Prostate gland (tissue), 2 donors: ENCODE data around the gene PDE9A. TPM values are rescaled to one million over a fixed set of nuclear protein-coding genes. Genes with fewer than 3 reads are reported as not detected.

Experiments
- DNase-seq: peaks from one replicate; pipeline ENCODE4 v3.0.0-alpha.2; 2019; ENCODE audit warnings: low spot score
- H3K27ac ChIP-seq, 2 donors: fragments of 200-600 bp; sonication (generic); 2 replicates each; pipeline ENCODE4 v1.5.1; 2017 to 2019
- H3K27me3 ChIP-seq: fragments of 200-600 bp; sonication (generic); replicated peaks from 2 replicates; pipeline ENCODE4 v1.5.1; 2019; ENCODE audit not compliant: insufficient read depth
- H3K36me3 ChIP-seq, 2 donors: fragments of 200-600 bp; sonication (generic); 1 replicate in 1 of 2; 2 replicates in 1 of 2; pipeline versions ENCODE4 v1.5.1 to v1.8.1; 2017 to 2019
- H3K4me1 ChIP-seq: fragments of 200-600 bp; sonication (generic); replicated peaks from 2 replicates; pipeline ENCODE4 v1.5.1; 2019
- H3K4me3 ChIP-seq, 2 donors: fragments of 200-600 bp; sonication (generic); 2 replicates each; pipeline ENCODE4 v1.5.1; 2017 to 2019
- H3K9me3 ChIP-seq: fragments of 200-600 bp; sonication (generic); 2 replicates; pipeline ENCODE4 v1.5.1; 2017
- CTCF ChIP-seq, 4 experiments: fragments of 200-600 bp in 2 of 4; fragments of 450-650 bp in 2 of 4; sonication (generic) in 2 of 4; IDR thresholded peaks; 1 replicate in 3 of 4; 2 replicates in 1 of 4; pipeline ENCODE4 v1.5.1; 2016 to 2019; ENCODE audit warnings: antibody characterized with exemption in 4 of 4, mild to moderate bottlenecking in 2 of 4, moderate library complexity in 2 of 4
- POLR2A ChIP-seq: fragments of 450-650 bp; IDR thresholded peaks from one replicate; pipeline ENCODE4 v1.6.1; 2016; ENCODE audit warnings: antibody characterized with exemption, mild to moderate bottlenecking
- POLR2AphosphoS5 ChIP-seq: sonication (generic); formaldehyde crosslinking; IDR thresholded peaks from one replicate; pipeline ENCODE4 v1.6.1; 2017; ENCODE audit warnings: antibody characterized with exemption
- WGBS: methylation state at CpG from one replicate; pipeline ENCODE4 v1.1.5; 2018; 5-methylcytosine and 5-hydroxymethylcytosine counted together
- intact Hi-C: fragments of 100-400 bp; cut with DNase I; formaldehyde crosslinking; loops from one replicate; pipeline ENCODE4 v1.14.2; 2022
- total RNA-seq, 2 donors: library from RNA; depleted of rRNA; stranded (reverse); fragments of >200 nt; gene quantifications; one replicate each; pipeline ENCODE4 v1.1.0, GENCODE V29; 2016

PDE9A gene
- total RNA-seq, 2 donors from 2014 or later: 80.0 to 93.6 TPM

- intact Hi-C loops: no loop called here
- H3K36me3 ChIP-seq: no peaks in the 10 kb centered on the region
- WGBS: 79% methylated on average over 15 of the region's 15 CpGs
- H3K27me3 ChIP-seq: no peaks in the 10 kb centered on the region
- no peak overlapping the region for H3K4me3 ChIP-seq
- no peak for DNase-seq
- H3K9me3 ChIP-seq: no peaks in the 10 kb centered on the region
- no peaks in the 10 kb centered on the region for H3K4me1 ChIP-seq
- no peak overlapping the region for H3K27ac ChIP-seq
- no peak for TF ChIP-seq POLR2AphosphoS5
- TF ChIP-seq CTCF (IDR thresholded peaks at IDR 0.05): no peak
- TF ChIP-seq POLR2A: no peak
Measured at GRCh38 chr21:42682661-42683210, 29.3 kb downstream of the PDE9A start.

DNA sequence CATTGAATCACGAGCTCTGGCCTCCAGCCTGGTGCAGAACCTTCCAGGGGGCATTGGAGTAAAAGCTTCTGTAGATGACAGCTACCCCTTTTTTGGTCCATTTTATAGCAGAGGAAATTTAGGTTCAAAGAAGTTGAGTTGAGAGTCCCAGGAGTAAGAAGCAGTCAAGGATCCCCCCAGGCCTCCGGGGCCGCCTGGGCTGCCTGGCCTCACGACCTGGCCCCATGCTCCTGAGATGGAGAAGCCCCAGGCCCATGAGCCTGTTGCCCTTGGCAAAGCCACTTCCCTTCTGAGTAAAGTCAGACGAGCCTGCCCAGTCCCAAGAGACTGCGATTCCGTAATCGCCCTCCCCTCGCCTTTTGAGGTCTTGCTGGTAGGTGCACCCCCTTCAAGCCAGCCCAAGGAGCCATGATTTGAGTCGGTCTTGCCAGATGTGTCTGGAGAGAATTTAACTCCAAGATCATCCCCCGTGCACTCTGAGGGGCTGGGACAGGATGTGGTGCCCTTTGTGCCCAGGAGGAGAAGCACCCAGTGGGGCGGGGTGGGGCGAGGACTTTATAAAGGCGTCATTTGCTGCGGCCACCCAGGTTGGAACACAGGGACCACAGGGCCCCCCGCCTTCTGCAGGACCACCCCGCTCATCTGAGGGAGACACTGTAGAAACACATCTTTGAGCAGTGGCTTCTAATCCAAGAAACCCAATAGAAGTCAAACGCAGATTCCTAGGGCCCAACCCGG is 30.1 kb downstream of the PDE9A start:
- no peaks in the 10 kb centered on the region for H3K27me3 ChIP-seq
- no peak for TF ChIP-seq POLR2AphosphoS5
- no peak for TF ChIP-seq CTCF (IDR thresholded peaks at IDR 0.05)
- H3K27ac ChIP-seq: no peak overlapping the region
- no peaks in the 10 kb centered on the region for H3K4me1 ChIP-seq
- no peaks in the 10 kb centered on the region for H3K36me3 ChIP-seq
- H3K4me3 ChIP-seq: no peak overlapping the region
- no peak for DNase-seq
- 83% methylated on average over 18 of the region's 19 CpGs for WGBS
- H3K9me3 ChIP-seq: no peaks in the 10 kb centered on the region
- intact Hi-C loops: no loop called here

- Histone ChIP-seq H3K4me3 (no peak overlapping the region), H3K27me3 (no peaks in the 10 kb centered on the region), H3K9me3 (no peaks in the 10 kb centered on the region), H3K4me1 (no peaks in the 10 kb centered on the region), H3K36me3 (no peaks in the 10 kb centered on the region), H3K27ac (no peak overlapping the region)
- intact Hi-C loops: no loop called here
- TF ChIP-seq POLR2A (no peak), CTCF (IDR thresholded peaks at IDR 0.05) (no peak), POLR2AphosphoS5 (no peak)
- 73% methylated on average over 22 of the region's 22 CpGs for WGBS
- no peak for DNase-seq
Measured at GRCh38 chr21:42684109-42684916, 30.9 kb downstream of the PDE9A start.

DNA sequence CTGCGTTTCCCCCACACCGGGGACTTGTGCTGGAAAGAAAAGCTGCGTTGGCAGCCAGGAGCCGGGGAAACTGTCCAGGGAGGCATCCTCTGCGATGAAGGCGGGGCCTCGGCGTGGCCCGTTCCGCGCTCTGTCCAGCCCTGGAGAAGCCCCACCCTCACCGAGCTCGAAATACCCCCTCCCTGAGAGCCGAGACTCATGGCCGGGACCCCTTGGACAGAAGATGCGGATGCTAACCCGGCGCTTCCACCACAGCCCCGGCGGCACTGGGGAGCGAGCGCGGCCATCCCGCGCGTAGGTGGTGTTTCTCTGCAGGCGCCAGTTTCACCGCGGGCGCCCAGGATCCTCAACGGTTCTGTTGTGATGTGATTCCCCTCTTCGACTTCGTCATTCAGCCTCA is 31.6 kb downstream of the PDE9A start:
- intact Hi-C loops: no loop called here
- Histone ChIP-seq H3K4me1 (no peaks in the 10 kb centered on the region), H3K4me3 (no peak overlapping the region), H3K36me3 (no peaks in the 10 kb centered on the region), H3K27me3 (no peaks in the 10 kb centered on the region), H3K9me3 (no peaks in the 10 kb centered on the region), H3K27ac (no peak overlapping the region)
- no peak for TF ChIP-seq POLR2AphosphoS5
- TF ChIP-seq CTCF (IDR thresholded peaks at IDR 0.05): no peak
- TF ChIP-seq POLR2A: no peak
- no peak for DNase-seq
- WGBS: 79% methylated on average over 33 of the region's 33 CpGs
